Activated CD4-positive, alpha-beta T cell treated with anti-CD3 and anti-CD28 coated beads for 24 hours (primary cell): ENCODE results near the gene XXYLT1.
"Not testable (repeated sequence)": the region's sequence is repeated elsewhere in the genome, so short reads cannot be mapped to it uniquely, and the experiment has no call there.

ENCODE experiments used
- DNase-seq, 2 donors: peaks; one replicate each; pipeline ENCODE4 v3.0.0-alpha.2; 2020; ENCODE audit warnings: low read depth in 2 of 2

Gene XXYLT1

GRCh38 chr3:195113048-195113447, 157.9 kb downstream of the XXYLT1 start:
- DNase-seq = no peak

- no peak for DNase-seq
Measured at GRCh38 chr3:195112361-195112791, 158.6 kb downstream of the XXYLT1 start.

- DNase-seq = no peak
Measured at GRCh38 chr3:195111766-195112165, 159.2 kb downstream of the XXYLT1 start.

- DNase-seq = no peak
Measured at GRCh38 chr3:195111319-195111705, 159.6 kb downstream of the XXYLT1 start.

GRCh38 chr3:195110647-195111318, 160.2 kb downstream of the XXYLT1 start:
- DNase-seq = no peak

- no peak for DNase-seq
Measured at GRCh38 chr3:195109098-195109657, 161.8 kb downstream of the XXYLT1 start.

- no peak for DNase-seq
Measured at GRCh38 chr3:195107593-195107992, 163.4 kb downstream of the XXYLT1 start.

GRCh38 chr3:195107031-195107430, 163.9 kb downstream of the XXYLT1 start:
- DNase-seq = not testable (repeated sequence)

- DNase-seq = peak; percentile 48 to 57
Measured at GRCh38 chr3:195106418-195106906, 164.5 kb downstream of the XXYLT1 start.

GRCh38 chr3:195105841-195106417, 165.0 kb downstream of the XXYLT1 start:
- DNase-seq = no peak

GRCh38 chr3:195105389-195105788, 165.6 kb downstream of the XXYLT1 start:
- no peak for DNase-seq

GRCh38 chr3:195104340-195104739, 166.6 kb downstream of the XXYLT1 start:
- no peak for DNase-seq

- no peak for DNase-seq
Measured at GRCh38 chr3:195103623-195104022, 167.3 kb downstream of the XXYLT1 start.

GRCh38 chr3:195102609-195103467, 168.1 kb downstream of the XXYLT1 start:
- no peak for DNase-seq

GRCh38 chr3:195101927-195102608, 168.9 kb downstream of the XXYLT1 start:
- no peak for DNase-seq

- no peak for DNase-seq
Measured at GRCh38 chr3:195101001-195101583, 169.9 kb downstream of the XXYLT1 start.

- DNase-seq = no peak
Measured at GRCh38 chr3:195099951-195100785, 170.8 kb downstream of the XXYLT1 start.

GRCh38 chr3:195098741-195099525, 172.0 kb downstream of the XXYLT1 start:
- no peak for DNase-seq
